GM12878 (cell line): ENCODE data around the gene CTBP1. TPM values are rescaled to one million over a fixed set of nuclear protein-coding genes. Genes with fewer than 3 reads are reported as not detected.

Experiments used
- ATAC-seq: fragments of 200-7000 bp; cut with Tn5 transposase; 3 replicates; pipeline ENCODE4 v1.9.1; 2020; ENCODE audit warnings: mild to moderate bottlenecking, moderate library complexity
- BruUV-seq: library from RNA; stranded (reverse); fragments of 400-500 nt; replicated peaks from 2 replicates; lab custom pipeline; 2021; lab: Mats Ljungman, UMichigan
- CTCF ChIA-PET: fragments of 300-600 bp; sonication (Branson Sonifier 250); formaldehyde crosslinking; extraction: SDS; loops from one replicate; lab custom pipeline; 2021; ENCODE audit warnings: inconsistent platforms; lab: Yijun Ruan, JAX
- POLR2A ChIA-PET: fragments of 350-600 bp; formaldehyde crosslinking; extraction: SDS; loops from one replicate; lab custom pipeline; 2021; ENCODE audit warnings: inconsistent platforms; lab: Charles Lee
- RAD21 ChIA-PET: fragments of 300-600 bp; sonication (Branson Sonifier 250); formaldehyde crosslinking; loops from one replicate; lab custom pipeline; 2023; ENCODE audit warnings: antibody characterized with exemption; ENCODE audit not compliant: unreplicated experiment; lab: Charles Lee
- SMC1A ChIA-PET: fragments of 300-600 bp; sonication (Branson Sonifier 250); formaldehyde crosslinking; loops from one replicate; lab custom pipeline; 2023; ENCODE audit not compliant: unreplicated experiment, uncharacterized antibody; lab: Charles Lee
- DNase-seq: peaks from one replicate; pipeline ENCODE4 v3.0.0-alpha.2; 2011; ENCODE audit warnings: low read depth, low spot score
- FAIRE-seq: peaks from 3 replicates; lab custom pipeline; 2011; peaks lifted over from hg19 to GRCh38; lab: Jason Lieb, UNC
- H2AFZ ChIP-seq: 2 replicates; pipeline ENCODE4 v1.6.0; 2011; ENCODE audit warnings: low read depth, low read length, control low read depth; ENCODE audit not compliant: control insufficient read depth
- H3K27ac ChIP-seq: 2 replicates; pipeline ENCODE4 v1.5.1; 2011; ENCODE audit warnings: control low read depth; ENCODE audit not compliant: control insufficient read depth, insufficient read depth
- H3K27me3 ChIP-seq, 2 experiments: replicated peaks in 1 of 2; 2 replicates each; pipeline versions ENCODE4 v1.6.0 to v1.6.1; 2011; ENCODE audit warnings: low read length in 1 of 2; ENCODE audit not compliant: control insufficient read depth in 2 of 2, insufficient read depth in 2 of 2
- H3K36me3 ChIP-seq, 2 experiments: 2 replicates each; pipeline ENCODE4 v1.5.1; 2011; ENCODE audit warnings: low read length in 1 of 2; ENCODE audit not compliant: control insufficient read depth in 2 of 2, insufficient read depth in 2 of 2
- H3K4me1 ChIP-seq: 2 replicates; pipeline ENCODE4 v1.6.1; 2011; ENCODE audit warnings: mild to moderate bottlenecking, low read length, moderate library complexity, mixed read lengths; ENCODE audit not compliant: control insufficient read depth, insufficient read depth
- H3K4me2 ChIP-seq: 2 replicates; pipeline ENCODE4 v1.6.0; 2011; ENCODE audit warnings: control low read depth; ENCODE audit not compliant: control insufficient read depth, insufficient read depth
- H3K4me3 ChIP-seq: fragments of 200-600 bp; sonication (generic); 2 replicates; pipeline ENCODE4 v1.5.1; 2016
- H3K79me2 ChIP-seq: 2 replicates; pipeline ENCODE4 v1.6.0; 2011; ENCODE audit warnings: low read length; ENCODE audit not compliant: control insufficient read depth, insufficient read depth
- H3K9ac ChIP-seq: 2 replicates; pipeline ENCODE4 v1.8.0; 2011; ENCODE audit warnings: low read length, control low read depth, mixed read lengths; ENCODE audit not compliant: control insufficient read depth, insufficient read depth
- H3K9me3 ChIP-seq: replicated peaks from 3 replicates; pipeline ENCODE4 v1.5.1; 2011; ENCODE audit warnings: mild to moderate bottlenecking, low read length; ENCODE audit not compliant: control insufficient read depth, insufficient read depth
- H4K20me1 ChIP-seq: 2 replicates; pipeline ENCODE4 v1.6.0; 2011; ENCODE audit not compliant: control insufficient read depth, insufficient read depth
- BRCA1 ChIP-seq: IDR thresholded peaks from 2 replicates; pipeline ENCODE4 v1.6.1; 2011; ENCODE audit warnings: low read depth, low read length, improper control_type of control experiment
- CHD4 ChIP-seq: fragments of 200-600 bp; sonication (generic); IDR thresholded peaks from 2 replicates; pipeline ENCODE4 v1.6.1; 2016; ENCODE audit warnings: mild to moderate bottlenecking
- E2F4 ChIP-seq: IDR thresholded peaks from 2 replicates; pipeline ENCODE4 v1.6.1; 2012; ENCODE audit warnings: low read depth, low read length, improper control_type of control experiment
- E4F1 ChIP-seq: fragments of 450-650 bp; IDR thresholded peaks from 2 replicates; pipeline ENCODE4 v1.6.1; 2018; ENCODE audit warnings: borderline replicate concordance, mild to moderate bottlenecking; ENCODE audit not compliant: partially characterized antibody
- FOS ChIP-seq: IDR thresholded peaks from 3 replicates; pipeline ENCODE4 v1.6.1; 2011; ENCODE audit warnings: borderline replicate concordance; ENCODE audit not compliant: insufficient read length; ENCODE audit errors: extremely low read depth
- FOXK2 ChIP-seq: fragments of 450-650 bp; IDR thresholded peaks from 2 replicates; pipeline ENCODE4 v1.6.1; 2017; ENCODE audit warnings: mild to moderate bottlenecking, moderate library complexity
- NFXL1 ChIP-seq: fragments of 450-650 bp; IDR thresholded peaks from 2 replicates; pipeline ENCODE4 v1.6.1; 2017; ENCODE audit warnings: antibody characterized with exemption, mild to moderate bottlenecking, borderline replicate concordance
- NKRF ChIP-seq: fragments of 450-650 bp; conservative IDR thresholded peaks from 2 replicates; pipeline ENCODE4 v1.6.1; 2017; ENCODE audit warnings: mild to moderate bottlenecking, moderate library complexity
- NRF1 ChIP-seq: conservative IDR thresholded peaks from 2 replicates; pipeline ENCODE4 v1.6.1; 2011; ENCODE audit warnings: mild to moderate bottlenecking, low read depth, low read length, improper control_type of control experiment
- SMC3 ChIP-seq: IDR thresholded peaks from 2 replicates; pipeline ENCODE4 v1.6.1; 2011; ENCODE audit warnings: low read length, improper control_type of control experiment, borderline replicate concordance
- TARDBP ChIP-seq: IDR thresholded peaks from 2 replicates; pipeline ENCODE4 v1.6.1; 2016; ENCODE audit warnings: borderline replicate concordance
- WRNIP1 ChIP-seq: IDR thresholded peaks from 2 replicates; pipeline ENCODE4 v1.6.1; 2011; ENCODE audit warnings: low read depth, low read length, improper control_type of control experiment, borderline replicate concordance
- YY1 ChIP-seq: IDR thresholded peaks from 2 replicates; pipeline ENCODE4 v1.6.1; 2011; ENCODE audit warnings: low read depth, mild to moderate bottlenecking, low read length
- ZNF384 ChIP-seq: IDR thresholded peaks from 2 replicates; pipeline ENCODE4 v1.6.1; 2012; ENCODE audit warnings: low read depth, mild to moderate bottlenecking, low read length, improper control_type of control experiment, borderline replicate concordance
- ZNF687 ChIP-seq: fragments of 450-650 bp; IDR thresholded peaks from 2 replicates; pipeline ENCODE4 v1.6.1; 2017; ENCODE audit warnings: mild to moderate bottlenecking, moderate library complexity
- WGBS: methylation state at CpG from one replicate; pipeline ENCODE4 v1.1.6; 2016; ENCODE audit warnings: low lambda C conversion rate; ENCODE audit not compliant: insufficient replicate concordance, insufficient coverage; ENCODE audit errors: missing lambda C conversion rate; 5-methylcytosine and 5-hydroxymethylcytosine counted together
- in situ Hi-C: fragments of 300-500 bp; cut with MboI; formaldehyde crosslinking; loops from 9 replicates; pipeline ENCODE4 v1.14.3; 2018; ENCODE audit warnings: mixed read lengths
- intact Hi-C: fragments of 100-400 bp; cut with micrococcal nuclease; formaldehyde crosslinking; loops from one replicate; pipeline ENCODE4 v1.14.2; 2022; ENCODE audit not compliant: unreplicated experiment
- polyA plus RNA-seq, 11 experiments: library from polyadenylated mRNA; depleted of rRNA in 4 of 11; unstranded in 6 of 11; stranded (reverse) in 5 of 11; fragments of >200 nt; fragmentation: Nextera tagmentation in 4 of 11; fragmentation: Illumina TruSeq in 1 of 11; extraction: Ambion mirVana in 4 of 11; extraction: Trizol in 1 of 11; gene quantifications; 1 replicate in 1 of 11; 2 replicates in 10 of 11; pipeline versions ENCODE4 v1.2.1 to v1.2.3, GENCODE V29; 2011 to 2016; ENCODE audit warnings: inconsistent platforms in 2 of 11, missing spikeins in 2 of 11, low read depth in 1 of 11
- total RNA-seq, 4 experiments: library from RNA; depleted of rRNA in 3 of 4; stranded (reverse); fragments of >200 nt in 3 of 4; fragmentation: Illumina TruSeq in 1 of 4; extraction: Trizol in 1 of 4; gene quantifications; 2 replicates each; pipeline versions ENCODE4 v1.2.1 to v1.2.3, GENCODE V29; 2013 to 2021

The CTBP1 gene
- total and polyA plus RNA-seq, 10 of the 15 experiments (the other 5 are each of a cell fraction or from before 2014, with no cell fraction given), result 7.4 to 182 (median 63.1) TPM

- CTCF ChIA-PET, result interaction anchor here (2.8 kb wide), 1 partner anchor 9 kb away, joined by 17 read pairs; no protein-coding TSS in a partner anchor
- no peak overlapping the region for H3K4me2 ChIP-seq
- SMC1A ChIA-PET, result interaction anchor here (1.8 to 2.2 kb wide), 2 partner anchors 10 to 127 kb away, joined by 7 to 10 read pairs; no protein-coding TSS in a partner anchor
- H2AFZ ChIP-seq, result no peak overlapping the region
- intact Hi-C loops (no loop called here), in situ Hi-C loops (no loop called here)
- peaks cover 10% of the 10 kb centered on the region for H3K9me3 ChIP-seq
- H3K4me3 ChIP-seq, result no peak overlapping the region
- H3K79me2 ChIP-seq, result no peaks in the 10 kb centered on the region
- POLR2A ChIA-PET, result no interaction called here
- RAD21 ChIA-PET, result no interaction called here
- no peak overlapping the region for H3K9ac ChIP-seq
- no peak overlapping the region for H3K27ac ChIP-seq
- FAIRE-seq, result no peak
- no TSS peak for BruUV-seq
- WGBS, result 32% methylated on average over 2 of the region's 2 CpGs
- H4K20me1 ChIP-seq, result no peaks in the 10 kb centered on the region
- no peak for ATAC-seq
- H3K27me3 ChIP-seq, result no peaks in the 10 kb centered on the region
- peaks cover 11% of the 10 kb centered on the region for H3K4me1 ChIP-seq
- no peak for DNase-seq
- H3K36me3 ChIP-seq, result no peaks in the 10 kb centered on the region
- TF ChIP-seq NRF1, result no peak
- TF ChIP-seq TARDBP, result no peak
- no peak for TF ChIP-seq WRNIP1
- TF ChIP-seq BRCA1, result no peak
- TF ChIP-seq E4F1, result no peak
- TF ChIP-seq E2F4, result no peak
- TF ChIP-seq ZNF384, result no peak
- no peak for TF ChIP-seq ZNF687
- no peak for TF ChIP-seq NFXL1
- TF ChIP-seq SMC3, result no peak
- TF ChIP-seq CHD4, result no peak
- no peak for TF ChIP-seq YY1
- TF ChIP-seq NKRF, result no peak
- TF ChIP-seq FOXK2, result no peak
- no peak for TF ChIP-seq FOS
These were observed 9.5 kb upstream of the CTBP1 start for GRCh38 chr4:1258457-1258856.
